Central memory CD8-positive, alpha-beta T cell (primary cell): Measurements from ENCODE around the gene PAPOLB.

Experiments used
- ATAC-seq: fragments of 150-1000 bp; cut with Tn5 transposase; replicated peaks from 2 replicates; pipeline ENCODE4 v1.10.0; 2022; ENCODE audit warnings: mild to moderate bottlenecking, moderate FRiP score, moderate number of reproducible peaks; ENCODE audit not compliant: poor library complexity, severe bottlenecking; ENCODE audit errors: extremely low read depth
- DNase-seq, 2 donors: peaks; one replicate each; pipeline ENCODE4 v3.0.0; 2021; ENCODE audit warnings: low spot score in 2 of 2
- H3K27ac Mint-ChIP-seq: one replicate; pipeline ENCODE4 v1.8.0; 2022; ENCODE audit warnings: low read depth, mild to moderate bottlenecking, moderate library complexity, mixed read lengths
- H3K27me3 Mint-ChIP-seq: one replicate; pipeline ENCODE4 v1.8.0; 2022; ENCODE audit warnings: mixed read lengths
- H3K36me3 Mint-ChIP-seq: one replicate; pipeline ENCODE4 v1.8.0; 2022; ENCODE audit warnings: mild to moderate bottlenecking, moderate library complexity, mixed read lengths; ENCODE audit not compliant: insufficient read depth
- H3K4me1 Mint-ChIP-seq: one replicate; pipeline ENCODE4 v1.8.0; 2022; ENCODE audit warnings: mixed read lengths
- H3K4me3 Mint-ChIP-seq: one replicate; pipeline ENCODE4 v1.8.0; 2022; ENCODE audit warnings: mild to moderate bottlenecking, moderate library complexity, mixed read lengths
- H3K9me3 Mint-ChIP-seq: one replicate; pipeline ENCODE4 v1.8.0; 2022; ENCODE audit warnings: mixed read lengths

PAPOLB gene

DNA sequence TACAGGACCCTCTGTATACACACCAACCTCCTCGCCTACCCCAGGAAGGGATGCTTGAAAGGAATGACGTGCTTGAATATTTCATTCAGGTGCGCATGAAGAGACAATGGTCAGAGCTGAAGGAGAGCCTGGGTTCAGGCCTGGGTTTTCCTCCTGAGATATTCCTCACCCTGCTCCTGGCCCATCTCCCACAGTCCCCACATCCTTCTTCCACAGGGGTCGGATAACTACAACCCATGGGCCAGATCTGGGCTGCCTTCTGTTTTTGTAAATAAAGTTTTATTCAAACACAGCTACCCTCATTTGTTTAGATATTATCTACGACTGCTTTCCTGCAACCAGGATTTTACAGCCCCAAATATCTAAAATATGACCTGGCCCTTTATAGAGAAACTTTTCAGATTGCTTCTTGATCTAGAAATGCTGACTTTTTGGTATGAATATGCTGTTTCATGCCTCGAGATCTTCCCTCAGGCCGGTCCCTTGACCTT is 23.5 kb upstream of the PAPOLB start:
- no peak for DNase-seq
- H3K36me3 Mint-ChIP-seq, result peaks cover 3% of the 10 kb centered on the region
- no peak overlapping the region for H3K4me3 Mint-ChIP-seq
- peaks cover 10% of the 10 kb centered on the region for H3K4me1 Mint-ChIP-seq
- H3K9me3 Mint-ChIP-seq, result no peaks in the 10 kb centered on the region
- no peak overlapping the region for H3K27ac Mint-ChIP-seq
- ATAC-seq, result no peak
- H3K27me3 Mint-ChIP-seq, result peaks cover 46% of the 10 kb centered on the region

- Mint-ChIP-seq H3K4me3 (peak overlapping the region; percentile 25), H3K36me3 (peaks cover 3% of the 10 kb centered on the region), H3K27me3 (peaks cover 38% of the 10 kb centered on the region), H3K4me1 (peaks cover 10% of the 10 kb centered on the region), H3K9me3 (no peaks in the 10 kb centered on the region), H3K27ac (no peak overlapping the region)
- no peak for DNase-seq
- ATAC-seq, result no peak
Measured at GRCh38 chr7:4884164-4884563, 22.3 kb upstream of the PAPOLB start.

- Mint-ChIP-seq H3K36me3 (peaks cover 3% of the 10 kb centered on the region), H3K27ac (no peak within 1 kb of the TSS), H3K27me3 (peaks cover 32% of the 10 kb centered on the region), H3K4me3 (peak within 1 kb of the TSS; percentile 57), H3K4me1 (peaks cover 10% of the 10 kb centered on the region), H3K9me3 (no peaks in the 10 kb centered on the region)
- DNase-seq (peak; percentile 74 to 77), ATAC-seq (peak; percentile 80)
Measured at GRCh38 chr7:4883372-4884144, 21.7 kb upstream of the PAPOLB start, which contains the start of gene RADIL. Gene RADIL (minus strand): TSS chr7:4883716. CDS start chr7:4878139, 5,577 bp downstream.

DNA sequence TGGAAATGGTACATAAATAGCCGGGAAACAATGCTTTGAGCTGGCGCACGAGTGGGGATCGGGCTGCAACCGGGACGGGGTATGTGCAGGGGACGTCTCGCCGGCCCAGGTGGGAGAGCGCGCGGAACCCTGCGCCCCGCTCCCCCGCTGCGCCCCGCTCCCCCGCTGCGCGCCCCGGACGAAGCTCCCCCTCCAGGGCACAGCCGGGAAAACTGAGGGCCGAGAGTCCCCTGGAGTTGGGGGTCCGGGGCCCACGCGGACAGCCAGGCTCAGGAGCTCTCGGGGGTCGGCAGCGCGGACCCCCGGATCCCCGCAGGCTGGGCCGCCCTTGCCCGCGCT is 21.2 kb upstream of the PAPOLB start:
- DNase-seq (no peak), ATAC-seq (no peak)
- no peak overlapping the region for H3K27ac Mint-ChIP-seq
- H3K4me3 Mint-ChIP-seq, result peak overlapping the region; percentile 57
- H3K9me3 Mint-ChIP-seq, result no peaks in the 10 kb centered on the region
- H3K4me1 Mint-ChIP-seq, result peaks cover 10% of the 10 kb centered on the region
- peaks cover 36% of the 10 kb centered on the region for H3K27me3 Mint-ChIP-seq
- peaks cover 3% of the 10 kb centered on the region for H3K36me3 Mint-ChIP-seq

- no peak overlapping the region for H3K27ac Mint-ChIP-seq
- no peaks in the 10 kb centered on the region for H3K9me3 Mint-ChIP-seq
- peaks cover 10% of the 10 kb centered on the region for H3K4me1 Mint-ChIP-seq
- peaks cover 36% of the 10 kb centered on the region for H3K27me3 Mint-ChIP-seq
- H3K4me3 Mint-ChIP-seq, result peak overlapping the region; percentile 57
- peaks cover 3% of the 10 kb centered on the region for H3K36me3 Mint-ChIP-seq
- no peak for ATAC-seq
- no peak for DNase-seq
Measured at GRCh38 chr7:4882169-4883032, 20.6 kb upstream of the PAPOLB start.

- H3K36me3 Mint-ChIP-seq, result peaks cover 3% of the 10 kb centered on the region
- no peak overlapping the region for H3K27ac Mint-ChIP-seq
- peaks cover 10% of the 10 kb centered on the region for H3K4me1 Mint-ChIP-seq
- no peak for DNase-seq
- no peak overlapping the region for H3K4me3 Mint-ChIP-seq
- H3K9me3 Mint-ChIP-seq, result no peaks in the 10 kb centered on the region
- ATAC-seq, result no peak
- peaks cover 30% of the 10 kb centered on the region for H3K27me3 Mint-ChIP-seq
Measured at GRCh38 chr7:4880218-4880617, 18.4 kb upstream of the PAPOLB start.

- Mint-ChIP-seq H3K27ac (no peak overlapping the region), H3K27me3 (peaks cover 30% of the 10 kb centered on the region), H3K4me1 (peaks cover 10% of the 10 kb centered on the region), H3K36me3 (peaks cover under 1% of the 10 kb centered on the region), H3K9me3 (no peaks in the 10 kb centered on the region), H3K4me3 (no peak overlapping the region)
- ATAC-seq (no peak), DNase-seq (no peak)
Measured at GRCh38 chr7:4879396-4880081, 17.7 kb upstream of the PAPOLB start.

DNA sequence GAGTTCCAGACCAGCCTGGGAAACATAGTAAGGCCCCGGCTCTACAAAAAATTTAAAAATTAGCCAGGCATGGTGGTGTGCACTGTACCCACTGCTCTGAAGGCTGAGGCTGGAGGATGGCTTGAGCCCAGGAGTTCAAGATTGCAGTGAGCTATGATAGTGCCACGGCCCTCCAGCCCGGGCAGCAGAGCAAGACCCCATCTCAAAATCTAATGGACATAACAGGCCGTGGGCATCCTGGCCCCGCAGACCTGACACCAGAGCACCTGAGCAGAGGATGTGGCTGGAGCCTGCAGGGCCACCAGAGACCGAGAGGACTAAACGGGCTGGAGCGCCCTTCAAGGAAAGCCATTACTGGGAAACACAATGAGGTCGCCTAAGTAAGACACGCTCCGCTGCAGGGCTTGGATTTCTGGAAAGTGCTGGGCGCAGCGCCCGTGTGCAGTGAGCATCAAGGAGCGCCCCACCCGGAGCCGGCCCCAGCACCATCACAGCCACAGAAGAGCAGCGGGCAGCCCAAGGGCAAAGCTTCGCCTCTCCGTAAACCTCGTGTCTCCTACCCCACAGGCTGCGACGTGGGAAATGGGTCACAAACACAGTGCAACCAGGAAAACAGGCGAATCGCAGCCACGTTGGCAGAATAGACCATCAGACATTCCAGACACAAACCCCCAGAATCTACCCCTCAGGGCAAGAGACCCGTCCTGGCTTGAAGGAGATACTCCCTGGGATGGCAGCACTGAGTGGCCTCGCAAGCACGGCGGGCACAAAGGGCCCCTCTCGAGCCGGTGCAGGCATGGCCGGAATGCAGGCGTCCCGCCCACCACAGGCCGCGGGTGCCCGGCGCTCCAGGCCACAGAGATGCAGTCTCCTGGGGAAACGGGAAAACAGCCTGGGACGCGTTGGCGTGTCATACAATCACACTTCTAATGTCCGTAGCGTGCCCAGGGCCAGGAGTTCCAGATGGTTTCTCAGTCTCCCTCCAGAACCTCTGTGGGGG is 16.8 kb upstream of the PAPOLB start:
- H3K36me3 Mint-ChIP-seq, result no peaks in the 10 kb centered on the region
- peaks cover 30% of the 10 kb centered on the region for H3K27me3 Mint-ChIP-seq
- H3K4me1 Mint-ChIP-seq, result peaks cover 10% of the 10 kb centered on the region
- H3K27ac Mint-ChIP-seq, result no peak overlapping the region
- ATAC-seq (no peak), DNase-seq (no peak)
- H3K9me3 Mint-ChIP-seq, result no peaks in the 10 kb centered on the region
- H3K4me3 Mint-ChIP-seq, result no peak overlapping the region

DNA sequence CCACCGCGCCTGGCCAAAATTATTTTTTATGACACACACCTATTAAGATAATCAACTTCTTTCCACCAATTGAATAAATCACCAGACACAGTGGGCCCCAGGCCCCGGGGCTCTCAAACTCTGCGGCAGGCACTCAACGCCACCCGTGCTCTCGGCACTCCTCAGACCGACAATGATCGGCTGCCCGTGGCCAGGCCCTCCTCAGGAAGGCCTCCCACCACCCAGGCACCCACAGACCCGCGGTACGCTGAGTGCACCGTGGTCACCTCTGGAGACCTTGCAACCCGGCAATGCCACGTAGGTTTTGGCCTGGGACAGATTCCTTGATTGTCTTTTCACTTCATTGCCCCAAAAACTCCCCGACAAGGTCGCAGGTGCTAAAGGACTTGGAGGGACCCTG is 14.8 kb upstream of the PAPOLB start:
- Mint-ChIP-seq H3K27me3 (peaks cover 39% of the 10 kb centered on the region), H3K4me3 (no peak overlapping the region), H3K36me3 (no peaks in the 10 kb centered on the region), H3K4me1 (no peaks in the 10 kb centered on the region), H3K27ac (no peak overlapping the region), H3K9me3 (no peaks in the 10 kb centered on the region)
- ATAC-seq, result no peak
- no peak for DNase-seq

GRCh38 chr7:4875391-4875790 is 13.6 kb upstream of the PAPOLB start:
- DNase-seq, result no peak
- no peak overlapping the region for H3K4me3 Mint-ChIP-seq
- no peak overlapping the region for H3K27ac Mint-ChIP-seq
- peaks cover 5% of the 10 kb centered on the region for H3K4me1 Mint-ChIP-seq
- H3K27me3 Mint-ChIP-seq, result peaks cover 46% of the 10 kb centered on the region
- ATAC-seq, result no peak
- no peaks in the 10 kb centered on the region for H3K36me3 Mint-ChIP-seq
- no peaks in the 10 kb centered on the region for H3K9me3 Mint-ChIP-seq

- Mint-ChIP-seq H3K4me1 (peaks cover 5% of the 10 kb centered on the region), H3K9me3 (no peaks in the 10 kb centered on the region), H3K27me3 (peaks cover 54% of the 10 kb centered on the region), H3K36me3 (no peaks in the 10 kb centered on the region), H3K4me3 (no peak overlapping the region), H3K27ac (no peak overlapping the region)
- DNase-seq (no peak), ATAC-seq (no peak)
Measured at GRCh38 chr7:4873071-4873944, 11.5 kb upstream of the PAPOLB start.
